HCT116 (cell line): ENCODE measurements around the gene MID1. TPM values are rescaled to one million over a fixed set of nuclear protein-coding genes. Genes with fewer than 3 reads are reported as not detected.

Experiments used
- ATAC-seq: fragments of 200-7000 bp; cut with Tn5 transposase; 2 replicates; pipeline ENCODE4 v1.9.1; 2020; ENCODE audit warnings: mild to moderate bottlenecking, moderate library complexity
- BruUV-seq: library from RNA; stranded (reverse); fragments of 400-500 nt; replicated peaks from 2 replicates; lab custom pipeline; 2021; lab: Mats Ljungman, UMichigan
- CTCF ChIA-PET: fragments of 300-600 bp; sonication (Branson Sonifier 250); formaldehyde crosslinking; loops from one replicate; lab custom pipeline; 2021; ENCODE audit warnings: antibody characterized with exemption; lab: Charles Lee
- POLR2A ChIA-PET: fragments of 300-600, 350-600 bp; sonication (Branson Sonifier 250); formaldehyde crosslinking; loops from one replicate; lab custom pipeline; 2021; ENCODE audit warnings: antibody characterized with exemption; lab: Charles Lee
- RAD21 ChIA-PET, 2 experiments: fragments of 300-600 bp; sonication (Branson Sonifier 250); formaldehyde crosslinking; loops; one replicate each; lab custom pipeline; 2023; ENCODE audit warnings: low total read pairs in 2 of 2; ENCODE audit not compliant: uncharacterized antibody in 2 of 2, unreplicated experiment in 2 of 2, low non-redundant PET in 1 of 2; lab: Charles Lee
- DNase-seq: peaks from one replicate; pipeline ENCODE4 v3.0.0-alpha.2; 2010; ENCODE audit warnings: low read depth, low spot score
- H2AFZ ChIP-seq: fragments of 200-600 bp; shearing (Covaris generic), sonication (generic); 2 replicates; pipeline ENCODE4 v1.6.1; 2017; ENCODE audit warnings: low read depth, mixed run types, mixed read lengths, antibody characterized with exemption, low read length; ENCODE audit not compliant: poor library complexity, severe bottlenecking
- H3K27ac ChIP-seq: 2 replicates; pipeline ENCODE4 v1.5.1; 2012; ENCODE audit warnings: low read depth, low read length
- H3K27me3 ChIP-seq: fragments of 200-600 bp; sonication (generic); 2 replicates; pipeline ENCODE4 v1.6.1; 2016; ENCODE audit warnings: mixed run types, low read length, mixed read lengths; ENCODE audit not compliant: insufficient read depth
- H3K36me3 ChIP-seq, 2 experiments: fragments of 200-500 bp in 1 of 2; fragments of 200-600 bp in 1 of 2; sonication (Bioruptor generic) in 1 of 2; sonication (generic) in 1 of 2; 2 replicates each; pipeline versions ENCODE4 v1.5.1 to v1.6.1; 2014 to 2016; ENCODE audit warnings: low read length in 2 of 2, inconsistent platforms in 1 of 2, mixed read lengths in 1 of 2, mixed run types in 1 of 2; ENCODE audit not compliant: insufficient read depth in 2 of 2, control insufficient read depth in 1 of 2
- H3K4me1 ChIP-seq, 2 experiments: fragments of 200-600 bp in 1 of 2; sonication (generic) in 1 of 2; 2 replicates each; pipeline versions ENCODE4 v1.5.1 to v1.6.1; 2012 to 2017; ENCODE audit warnings: low read length in 2 of 2, inconsistent platforms in 1 of 2, mild to moderate bottlenecking in 1 of 2, mixed read lengths in 1 of 2, mixed run types in 1 of 2, moderate library complexity in 1 of 2; ENCODE audit not compliant: insufficient read depth in 2 of 2, control insufficient read depth in 1 of 2
- H3K4me2 ChIP-seq: fragments of 200-600 bp; sonication (generic); 2 replicates; pipeline ENCODE4 v1.6.1; 2017; ENCODE audit warnings: mixed run types, low read length, mixed read lengths
- H3K4me3 ChIP-seq, 2 experiments: fragments of 200-600 bp in 1 of 2; sonication (generic) in 1 of 2; replicated peaks in 1 of 2; 2 replicates each; pipeline ENCODE4 v1.5.1; 2011 to 2016; ENCODE audit warnings: low read length in 2 of 2, control low read depth in 1 of 2, low read depth in 1 of 2, mild to moderate bottlenecking in 1 of 2, mixed read lengths in 1 of 2, mixed run types in 1 of 2
- H3K79me2 ChIP-seq: fragments of 200-600 bp; sonication (generic); 2 replicates; pipeline ENCODE4 v1.6.1; 2017; ENCODE audit warnings: mild to moderate bottlenecking, mixed run types, low read length, moderate library complexity, mixed read lengths; ENCODE audit not compliant: insufficient read depth
- H3K9ac ChIP-seq: fragments of 200-600 bp; sonication (generic); 2 replicates; pipeline ENCODE4 v1.6.1; 2016; ENCODE audit warnings: low read length, mixed read lengths
- H3K9me2 ChIP-seq: fragments of 200-600 bp; sonication (generic), shearing (Covaris generic); 2 replicates; pipeline ENCODE4 v1.6.1; 2017; ENCODE audit warnings: mixed run types, mild to moderate bottlenecking, moderate library complexity; ENCODE audit not compliant: insufficient read depth
- H3K9me3 ChIP-seq, 2 experiments: fragments of 200-500 bp in 1 of 2; fragments of 200-600 bp in 1 of 2; sonication (Bioruptor generic) in 1 of 2; sonication (generic) in 1 of 2; 2 replicates each; pipeline ENCODE4 v1.6.1; 2014 to 2017; ENCODE audit warnings: low read length in 2 of 2, mixed read lengths in 2 of 2, inconsistent platforms in 1 of 2, low read depth in 1 of 2, mild to moderate bottlenecking in 1 of 2, mixed run types in 1 of 2, moderate library complexity in 1 of 2; ENCODE audit not compliant: control insufficient read depth in 1 of 2, insufficient read depth in 1 of 2
- H4K20me1 ChIP-seq: fragments of 200-600 bp; sonication (generic), shearing (Covaris generic); 2 replicates; pipeline ENCODE4 v1.6.1; 2017; ENCODE audit warnings: mixed run types, mild to moderate bottlenecking, moderate library complexity; ENCODE audit not compliant: insufficient read depth
- ATF3 ChIP-seq: IDR thresholded peaks from 2 replicates; pipeline ENCODE4 v1.6.1; 2012
- CBX3 ChIP-seq: IDR thresholded peaks from 2 replicates; pipeline ENCODE4 v1.6.1; 2012; ENCODE audit warnings: low read depth
- EGR1 ChIP-seq: IDR thresholded peaks from 2 replicates; pipeline ENCODE4 v1.6.1; 2012; ENCODE audit warnings: low read depth
- EZH2 ChIP-seq: fragments of 200-600 bp; sonication (generic); IDR thresholded peaks from 2 replicates; pipeline ENCODE4 v1.6.1; 2017; ENCODE audit warnings: antibody characterized with exemption, mixed run types
- FOSL1 ChIP-seq: IDR thresholded peaks from 2 replicates; pipeline ENCODE4 v1.6.1; 2012; ENCODE audit warnings: low read depth
- JUND ChIP-seq: IDR thresholded peaks from 2 replicates; pipeline ENCODE4 v1.6.1; 2012
- POLR2AphosphoS5 ChIP-seq: IDR thresholded peaks from 2 replicates; pipeline ENCODE4 v1.6.1; 2011; ENCODE audit warnings: mild to moderate bottlenecking, low read depth, low read length, moderate library complexity
- RAD21 ChIP-seq: IDR thresholded peaks from 2 replicates; pipeline ENCODE4 v1.6.1; 2012; ENCODE audit warnings: low read depth, mild to moderate bottlenecking
- SIN3A ChIP-seq: IDR thresholded peaks from 2 replicates; pipeline ENCODE4 v1.6.1; 2012; ENCODE audit warnings: low read depth
- SP1 ChIP-seq: IDR thresholded peaks from 2 replicates; pipeline ENCODE4 v1.6.1; 2012; ENCODE audit warnings: low read depth
- SRF ChIP-seq: IDR thresholded peaks from 2 replicates; pipeline ENCODE4 v1.6.1; 2012; ENCODE audit warnings: low read depth
- YY1 ChIP-seq: IDR thresholded peaks from 2 replicates; pipeline ENCODE4 v1.6.1; 2011; ENCODE audit warnings: low read length, low read depth, moderate library complexity, mild to moderate bottlenecking; ENCODE audit not compliant: insufficient replicate concordance; ENCODE audit errors: extremely low read depth
- intact Hi-C: fragments of 100-400 bp; cut with micrococcal nuclease; formaldehyde crosslinking; loops from 2 replicates; pipeline ENCODE4 v1.10.0; 2022
- total RNA-seq: library from RNA; stranded (reverse); gene quantifications from one replicate; pipeline ENCODE4 v1.2.1, GENCODE V29; 2021; ENCODE audit not compliant: unreplicated experiment
- TF ChIP-seq, protein P1 (sequence below): IDR thresholded peaks from 2 replicates; pipeline ENCODE4 v1.6.1; 2012; ENCODE audit warnings: low read depth
- TF ChIP-seq, protein P2 (sequence below): IDR thresholded peaks from 2 replicates; pipeline ENCODE4 v1.6.1; 2012

Gene MID1
- total RNA-seq, 1 experiment from 2014 or later: 48.8 TPM

DNA sequence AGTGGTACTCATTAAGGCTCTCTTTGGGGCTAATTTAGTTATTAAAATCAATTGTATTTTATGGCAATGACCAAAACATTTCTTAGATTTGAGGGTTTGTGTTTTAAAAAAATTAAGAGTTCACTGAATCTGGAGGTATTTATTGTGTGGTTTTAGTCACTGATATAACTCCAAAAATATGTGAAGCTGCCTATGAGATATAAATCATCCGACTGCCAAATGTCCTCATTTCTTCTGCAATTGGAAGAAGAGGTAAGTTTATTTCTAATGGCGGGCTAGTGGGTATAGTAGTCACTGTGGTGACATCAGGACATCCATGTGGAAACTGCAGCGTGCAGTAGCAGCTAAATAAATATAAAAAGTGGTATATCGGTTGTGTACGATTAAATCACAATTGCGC lies 205.5 kb downstream of the MID1 start:
- TF ChIP-seq EZH2: no peak
- no peak for TF ChIP-seq SIN3A
- TF ChIP-seq POLR2AphosphoS5: no peak
- no peak for TF ChIP-seq FOSL1
- no peak for TF ChIP-seq ATF3
- TF ChIP-seq SP1: no peak
- TF ChIP-seq EGR1: no peak
- TF ChIP-seq JUND: no peak
- no peak for TF ChIP-seq CBX3
- no peak for TF ChIP-seq YY1
- TF ChIP-seq, protein P1, sequence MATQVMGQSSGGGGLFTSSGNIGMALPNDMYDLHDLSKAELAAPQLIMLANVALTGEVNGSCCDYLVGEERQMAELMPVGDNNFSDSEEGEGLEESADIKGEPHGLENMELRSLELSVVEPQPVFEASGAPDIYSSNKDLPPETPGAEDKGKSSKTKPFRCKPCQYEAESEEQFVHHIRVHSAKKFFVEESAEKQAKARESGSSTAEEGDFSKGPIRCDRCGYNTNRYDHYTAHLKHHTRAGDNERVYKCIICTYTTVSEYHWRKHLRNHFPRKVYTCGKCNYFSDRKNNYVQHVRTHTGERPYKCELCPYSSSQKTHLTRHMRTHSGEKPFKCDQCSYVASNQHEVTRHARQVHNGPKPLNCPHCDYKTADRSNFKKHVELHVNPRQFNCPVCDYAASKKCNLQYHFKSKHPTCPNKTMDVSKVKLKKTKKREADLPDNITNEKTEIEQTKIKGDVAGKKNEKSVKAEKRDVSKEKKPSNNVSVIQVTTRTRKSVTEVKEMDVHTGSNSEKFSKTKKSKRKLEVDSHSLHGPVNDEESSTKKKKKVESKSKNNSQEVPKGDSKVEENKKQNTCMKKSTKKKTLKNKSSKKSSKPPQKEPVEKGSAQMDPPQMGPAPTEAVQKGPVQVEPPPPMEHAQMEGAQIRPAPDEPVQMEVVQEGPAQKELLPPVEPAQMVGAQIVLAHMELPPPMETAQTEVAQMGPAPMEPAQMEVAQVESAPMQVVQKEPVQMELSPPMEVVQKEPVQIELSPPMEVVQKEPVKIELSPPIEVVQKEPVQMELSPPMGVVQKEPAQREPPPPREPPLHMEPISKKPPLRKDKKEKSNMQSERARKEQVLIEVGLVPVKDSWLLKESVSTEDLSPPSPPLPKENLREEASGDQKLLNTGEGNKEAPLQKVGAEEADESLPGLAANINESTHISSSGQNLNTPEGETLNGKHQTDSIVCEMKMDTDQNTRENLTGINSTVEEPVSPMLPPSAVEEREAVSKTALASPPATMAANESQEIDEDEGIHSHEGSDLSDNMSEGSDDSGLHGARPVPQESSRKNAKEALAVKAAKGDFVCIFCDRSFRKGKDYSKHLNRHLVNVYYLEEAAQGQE: no peak
- no peak for TF ChIP-seq SRF
- TF ChIP-seq, protein P2, sequence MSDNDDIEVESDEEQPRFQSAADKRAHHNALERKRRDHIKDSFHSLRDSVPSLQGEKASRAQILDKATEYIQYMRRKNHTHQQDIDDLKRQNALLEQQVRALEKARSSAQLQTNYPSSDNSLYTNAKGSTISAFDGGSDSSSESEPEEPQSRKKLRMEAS: no peak
- no peak for TF ChIP-seq RAD21
- POLR2A ChIA-PET: no interaction called here

More for the DNA sequence above, 205.5 kb downstream of the MID1 start:
- Histone ChIP-seq H3K27ac (no peak overlapping the region), H3K9me3 (no peaks in the 10 kb centered on the region), H3K4me1 (peaks cover 2 to 10% of the 10 kb centered on the region in 2 experiments; a peak in 1 of 4 replicates), H3K4me2 (no peak overlapping the region), H3K79me2 (no peaks in the 10 kb centered on the region), H2AFZ (no peak overlapping the region), H3K36me3 (no peaks in the 10 kb centered on the region), H3K27me3 (no peaks in the 10 kb centered on the region), H3K9ac (no peak overlapping the region), H4K20me1 (no peaks in the 10 kb centered on the region), H3K9me2 (no peaks in the 10 kb centered on the region), H3K4me3 (no peak overlapping the region)
- ATAC-seq (no peak), DNase-seq (no peak)
- intact Hi-C loops: no loop called here
- RAD21 ChIA-PET: no interaction called here
- no TSS peak for BruUV-seq
- CTCF ChIA-PET: no interaction called here
